Neuronal stem cell (in vitro differentiated cells): Measurements from ENCODE around the gene CCDC12.

Experiments
- DNase-seq: peaks from one replicate; pipeline ENCODE4 v3.0.0-alpha.2; 2013; ENCODE audit warnings: low spot score
- H2AFZ ChIP-seq: one replicate; pipeline ENCODE4 v1.6.1; 2013; ENCODE audit warnings: mild to moderate bottlenecking, low read length, inconsistent platforms
- H2AK5ac ChIP-seq: 2 replicates; pipeline ENCODE4 v1.6.1; 2013; ENCODE audit warnings: low read depth, mild to moderate bottlenecking, inconsistent platforms, low read length, moderate library complexity, mixed read lengths
- H2BK120ac ChIP-seq: 2 replicates; pipeline ENCODE4 v1.6.1; 2013; ENCODE audit warnings: low read depth, mild to moderate bottlenecking, inconsistent platforms, low read length, moderate library complexity, mixed read lengths
- H2BK12ac ChIP-seq: one replicate; pipeline ENCODE4 v1.6.1; 2013; ENCODE audit warnings: low read length, inconsistent platforms
- H2BK15ac ChIP-seq: 2 replicates; pipeline ENCODE4 v1.6.1; 2013; ENCODE audit warnings: mild to moderate bottlenecking, low read length, inconsistent platforms, mixed read lengths
- H2BK5ac ChIP-seq: one replicate; pipeline ENCODE4 v1.6.1; 2013; ENCODE audit warnings: inconsistent platforms, mild to moderate bottlenecking, low read length, moderate library complexity
- H3K14ac ChIP-seq: one replicate; pipeline ENCODE4 v1.6.1; 2013; ENCODE audit warnings: low read length, inconsistent platforms
- H3K18ac ChIP-seq: 2 replicates; pipeline ENCODE4 v1.6.1; 2013; ENCODE audit warnings: low read length, inconsistent platforms
- H3K23ac ChIP-seq: 2 replicates; pipeline ENCODE4 v1.6.1; 2013; ENCODE audit warnings: low read depth, mild to moderate bottlenecking, mixed read lengths, low read length, inconsistent platforms; ENCODE audit not compliant: poor library complexity
- H3K27ac ChIP-seq: replicated peaks from 3 replicates; pipeline ENCODE4 v1.5.1; 2013; ENCODE audit warnings: low read length, inconsistent platforms
- H3K27me3 ChIP-seq, 3 experiments: 2 replicates each; pipeline ENCODE4 v1.6.1; 2013; ENCODE audit warnings: low read length in 3 of 3, mild to moderate bottlenecking in 2 of 3, inconsistent platforms in 1 of 3, low read depth in 1 of 3, mixed read lengths in 1 of 3, moderate library complexity in 1 of 3; ENCODE audit not compliant: control insufficient read depth in 3 of 3, insufficient read depth in 3 of 3
- H3K36me3 ChIP-seq, 2 donors: replicated peaks in 1 of 2; 2 replicates each; pipeline ENCODE4 v1.6.1; 2013; ENCODE audit warnings: low read length in 2 of 2; ENCODE audit not compliant: control insufficient read depth in 2 of 2, insufficient read depth in 2 of 2
- H3K4ac ChIP-seq: 2 replicates; pipeline ENCODE4 v1.6.1; 2013; ENCODE audit warnings: inconsistent platforms, mild to moderate bottlenecking, low read length, moderate library complexity
- H3K4me1 ChIP-seq, 2 donors: 1 replicate in 1 of 2; 2 replicates in 1 of 2; pipeline ENCODE4 v1.6.1; 2013; ENCODE audit warnings: low read length in 2 of 2, low read depth in 1 of 2; ENCODE audit not compliant: control insufficient read depth in 2 of 2, insufficient read depth in 1 of 2
- H3K4me2 ChIP-seq: one replicate; pipeline ENCODE4 v1.6.1; 2013; ENCODE audit warnings: mild to moderate bottlenecking, low read length, inconsistent platforms; ENCODE audit not compliant: insufficient read depth, poor library complexity, severe bottlenecking
- H3K4me3 ChIP-seq, 2 donors: 2 replicates each; pipeline ENCODE4 v1.5.1; 2013; ENCODE audit warnings: low read length in 2 of 2, mild to moderate bottlenecking in 2 of 2, inconsistent platforms in 1 of 2, moderate library complexity in 1 of 2
- H3K79me1 ChIP-seq: one replicate; pipeline ENCODE4 v1.6.1; 2013; ENCODE audit warnings: low read depth, mild to moderate bottlenecking, inconsistent platforms, low read length, moderate library complexity
- H3K9ac ChIP-seq: one replicate; pipeline ENCODE4 v1.6.1; 2013; ENCODE audit warnings: mild to moderate bottlenecking, low read depth, low read length, inconsistent platforms; ENCODE audit not compliant: poor library complexity
- H3K9me3 ChIP-seq, 2 donors: replicated peaks in 1 of 2; 2 replicates each; pipeline versions ENCODE3 to v1.6.1; 2013; ENCODE audit warnings: low read length in 2 of 2, mild to moderate bottlenecking in 2 of 2, inconsistent platforms in 1 of 2, low read depth in 1 of 2, mixed read lengths in 1 of 2, moderate library complexity in 1 of 2; ENCODE audit not compliant: control insufficient read depth in 2 of 2, insufficient read depth in 1 of 2
- H4K8ac ChIP-seq: one replicate; pipeline ENCODE4 v1.6.1; 2013; ENCODE audit warnings: low read depth, mild to moderate bottlenecking, inconsistent platforms, low read length, moderate library complexity
- H4K91ac ChIP-seq: one replicate; pipeline ENCODE4 v1.6.1; 2013; ENCODE audit warnings: low read length, low read depth, mild to moderate bottlenecking, inconsistent platforms; ENCODE audit not compliant: poor library complexity
- WGBS, 2 donors: extraction: QIAGEN DNeasy Blood & Tissue Kit; methylation state at CpG; one replicate each; pipeline ENCODE4 v1.1.7; 2013; ENCODE audit warnings: missing lambda C conversion rate in 2 of 2, mixed read lengths in 1 of 2; ENCODE audit not compliant: insufficient read length in 2 of 2, insufficient replicate concordance in 1 of 2; ENCODE audit errors: extremely low coverage in 2 of 2; 5-methylcytosine and 5-hydroxymethylcytosine counted together

Gene CCDC12

GRCh38 chr3:46995901-46996562 is 19.5 kb upstream of the CCDC12 start:
- Histone ChIP-seq H3K4ac (peak overlapping the region; percentile 11), H3K9ac (peak overlapping the region; percentile 3), H3K4me3 (no peak overlapping the region), H3K36me3 (no peaks in the 10 kb centered on the region), H2AFZ (no peak overlapping the region), H4K8ac (no peak overlapping the region), H2BK120ac (no peak overlapping the region), H2BK5ac (no peak overlapping the region), H3K4me2 (no peak overlapping the region), H3K23ac (peak overlapping the region; percentile 89), H3K4me1 (peaks cover 3 to 4% of the 10 kb centered on the region in 2 donors), H2BK12ac (peak overlapping the region; percentile 73), H2BK15ac (no peak overlapping the region), H3K14ac (no peak overlapping the region), H4K91ac (no peak overlapping the region), H2AK5ac (no peak overlapping the region), H3K18ac (peak overlapping the region; percentile 17), H3K79me1 (peaks cover 2% of the 10 kb centered on the region), H3K27ac (no peak overlapping the region), H3K27me3 (no peaks in the 10 kb centered on the region), H3K9me3 (no peaks in the 10 kb centered on the region)
- DNase-seq = no peak
- no CpG with 5 or more reads among the region's 22 CpGs for WGBS, 2 donors

GRCh38 chr3:46994801-46995731 is 18.5 kb upstream of the CCDC12 start:
- Histone ChIP-seq H2AFZ (no peak overlapping the region), H3K14ac (no peak overlapping the region), H4K91ac (no peak overlapping the region), H2AK5ac (no peak overlapping the region), H3K27ac (no peak overlapping the region), H3K4ac (no peak overlapping the region), H2BK15ac (no peak overlapping the region), H3K23ac (peak overlapping the region; percentile 89), H3K9ac (no peak overlapping the region), H4K8ac (no peak overlapping the region), H3K4me2 (no peak overlapping the region), H3K4me1 (peaks cover 3 to 4% of the 10 kb centered on the region in 2 donors), H2BK5ac (no peak overlapping the region), H3K36me3 (no peaks in the 10 kb centered on the region), H2BK12ac (no peak overlapping the region), H3K4me3 (no peak overlapping the region), H3K9me3 (no peaks in the 10 kb centered on the region), H3K27me3 (no peaks in the 10 kb centered on the region), H3K79me1 (peaks cover 1% of the 10 kb centered on the region), H3K18ac (peak overlapping the region; percentile 66), H2BK120ac (no peak overlapping the region)
- WGBS, 2 donors = no CpG with 5 or more reads among the region's 29 CpGs
- DNase-seq = no peak

- Histone ChIP-seq H3K18ac (no peak overlapping the region), H4K8ac (peak overlapping the region; percentile 48), H2BK15ac (no peak overlapping the region), H3K4me1 (peaks cover 3 to 4% of the 10 kb centered on the region in 2 donors), H4K91ac (no peak overlapping the region), H3K4me2 (no peak overlapping the region), H2AFZ (no peak overlapping the region), H3K23ac (no peak overlapping the region), H2BK12ac (no peak overlapping the region), H3K36me3 (no peaks in the 10 kb centered on the region), H3K9me3 (no peaks in the 10 kb centered on the region), H3K27me3 (no peaks in the 10 kb centered on the region), H2BK120ac (no peak overlapping the region), H3K27ac (no peak overlapping the region), H3K9ac (peak overlapping the region; percentile 55), H2AK5ac (no peak overlapping the region), H2BK5ac (peak overlapping the region; percentile 48), H3K79me1 (no peaks in the 10 kb centered on the region), H3K4me3 (no peak overlapping the region), H3K14ac (no peak overlapping the region), H3K4ac (no peak overlapping the region)
- DNase-seq = no peak
- WGBS, 2 donors = no CpG with 5 or more reads among the region's 7 CpGs
Measured at GRCh38 chr3:46993986-46994385, 17.4 kb upstream of the CCDC12 start.

- Histone ChIP-seq H2BK5ac (no peak overlapping the region), H3K4me1 (peaks cover 0 to 4% of the 10 kb centered on the region in 2 donors), H3K27ac (no peak overlapping the region), H3K18ac (peak overlapping the region; percentile 58), H3K14ac (no peak overlapping the region), H3K36me3 (peaks cover 0 to 2% of the 10 kb centered on the region in 2 donors), H2BK15ac (no peak overlapping the region), H3K4me3 (no peak overlapping the region), H3K79me1 (no peaks in the 10 kb centered on the region), H2BK120ac (no peak overlapping the region), H4K91ac (no peak overlapping the region), H3K9me3 (no peaks in the 10 kb centered on the region), H3K4me2 (no peak overlapping the region), H4K8ac (no peak overlapping the region), H2AK5ac (no peak overlapping the region), H2BK12ac (no peak overlapping the region), H3K9ac (peak overlapping the region; percentile 21), H3K27me3 (no peaks in the 10 kb centered on the region), H3K4ac (no peak overlapping the region), H2AFZ (no peak overlapping the region), H3K23ac (no peak overlapping the region)
- no CpG with 5 or more reads among the region's 2 CpGs for WGBS, 2 donors
- DNase-seq = no peak
Measured at GRCh38 chr3:46993292-46993691, 16.7 kb upstream of the CCDC12 start.
